Retinal pigment epithelial cell (primary cell): ENCODE data around the gene CNPY3.
"Not testable (repeated sequence)": the region's sequence is repeated elsewhere in the genome, so short reads cannot be mapped to it uniquely, and the experiment has no call there.

Experiments used
- DNase-seq: peaks from one replicate; pipeline ENCODE4 v3.0.0-alpha.2; 2010; ENCODE audit warnings: low read depth
- H3K4me3 ChIP-seq: 2 replicates; pipeline ENCODE4 v1.5.1; 2011; ENCODE audit warnings: mild to moderate bottlenecking, low read length, control low read depth, moderate library complexity
- CTCF ChIP-seq: conservative IDR thresholded peaks from 2 replicates; pipeline ENCODE4 v1.5.1; 2011; ENCODE audit warnings: low read depth, low read length, control low read depth, inconsistent platforms

CNPY3 gene

GRCh38 chr6:42928986-42929820 is at the start of gene CNPY3:
Gene CNPY3 (plus strand): TSS chr6:42929480. CDS start chr6:42929571, 91 bp downstream.
- DNase-seq = peak; percentile 97
- no peak for TF ChIP-seq CTCF
- H3K4me3 ChIP-seq = peak within 1 kb of the TSS; percentile 80

- not testable (repeated sequence) for DNase-seq
- peak overlapping the region; percentile 94 for H3K4me3 ChIP-seq
These were observed 49.0 kb upstream of the CNPY3 start for GRCh38 chr6:42880240-42880817.

GRCh38 chr6:42880871-42881270 is 48.4 kb upstream of the CNPY3 start:
- peak overlapping the region; percentile 94 for H3K4me3 ChIP-seq

GRCh38 chr6:42885702-42886101 is 43.6 kb upstream of the CNPY3 start:
- TF ChIP-seq CTCF = no peak
- DNase-seq = no peak
- no peak overlapping the region for H3K4me3 ChIP-seq

More at GRCh38 chr6:42880871-42881270, 48.4 kb upstream of the CNPY3 start:
- not testable (repeated sequence) for DNase-seq

GRCh38 chr6:42888201-42888600 is 41.1 kb upstream of the CNPY3 start:
- H3K4me3 ChIP-seq, DNase-seq: not testable (repeated sequence)

- peak; percentile 26 for DNase-seq
- no peak for TF ChIP-seq CTCF
- H3K4me3 ChIP-seq = peak overlapping the region; percentile 95
These were observed 39.5 kb upstream of the CNPY3 start for GRCh38 chr6:42889815-42890214.

GRCh38 chr6:42890311-42891198 is 38.7 kb upstream of the CNPY3 start:
- peak overlapping the region; percentile 95 for H3K4me3 ChIP-seq
- TF ChIP-seq CTCF = no peak
- DNase-seq = peak; percentile 88

GRCh38 chr6:42891199-42891722 is 38.0 kb upstream of the CNPY3 start:
- no peak for DNase-seq
- TF ChIP-seq CTCF = no peak

GRCh38 chr6:42894041-42894828 is 35.0 kb upstream of the CNPY3 start:
- not testable (repeated sequence) for H3K4me3 ChIP-seq, DNase-seq

More at GRCh38 chr6:42891199-42891722, 38.0 kb upstream of the CNPY3 start:
- H3K4me3 ChIP-seq = peak overlapping the region; percentile 95
